OCI-LY1 (cell line): ENCODE results near the gene RIBC1.
A peak's percentile ranks its signal among the peaks of the same experiment; 100 is the strongest.

ENCODE experiments used
- H2AFZ ChIP-seq: fragments of 200-600 bp; sonication (generic), shearing (Covaris generic); 2 replicates; pipeline ENCODE4 v1.6.0; 2014; ENCODE audit warnings: antibody characterized with exemption, mild to moderate bottlenecking, low read length
- H3F3A ChIP-seq: fragments of 200-600 bp; sonication (generic), shearing (Covaris generic); 2 replicates; pipeline ENCODE4 v1.6.0; 2014; ENCODE audit warnings: mild to moderate bottlenecking, antibody characterized with exemption, low read length, moderate library complexity; ENCODE audit not compliant: insufficient read depth
- H3K27ac ChIP-seq: fragments of 200-600 bp; sonication (generic); 2 replicates; pipeline ENCODE4 v1.5.1; 2014; ENCODE audit warnings: low read length, mixed run types, mild to moderate bottlenecking, low read depth; ENCODE audit not compliant: poor library complexity, severe bottlenecking
- H3K27me3 ChIP-seq: fragments of 200-600 bp; sonication (generic); 2 replicates; pipeline ENCODE4 v1.6.0; 2014; ENCODE audit warnings: antibody characterized with exemption, mild to moderate bottlenecking, low read length, moderate library complexity; ENCODE audit not compliant: insufficient read depth
- H3K36me3 ChIP-seq: fragments of 200-600 bp; sonication (generic); 2 replicates; pipeline ENCODE4 v1.6.1; 2014; ENCODE audit warnings: mild to moderate bottlenecking, antibody characterized with exemption, low read length, moderate library complexity, mixed read lengths; ENCODE audit not compliant: insufficient read depth
- H3K4me1 ChIP-seq: fragments of 200-600 bp; sonication (generic); 2 replicates; pipeline ENCODE4 v1.5.1; 2014; ENCODE audit warnings: mild to moderate bottlenecking, low read length, moderate library complexity; ENCODE audit not compliant: insufficient read depth, severe bottlenecking
- H3K4me2 ChIP-seq: fragments of 200-600 bp; sonication (generic), shearing (Covaris generic); 2 replicates; pipeline ENCODE4 v1.6.1; 2014; ENCODE audit warnings: low read length
- H3K4me3 ChIP-seq: fragments of 200-600 bp; sonication (generic); 2 replicates; pipeline ENCODE4 v1.5.1; 2014; ENCODE audit warnings: low read length, low read depth, mild to moderate bottlenecking, mixed read lengths; ENCODE audit not compliant: poor library complexity, severe bottlenecking
- H3K79me2 ChIP-seq: fragments of 200-600 bp; shearing (Covaris generic); 2 replicates; pipeline ENCODE4 v1.6.1; 2016; ENCODE audit warnings: mixed run types, low read length, mixed read lengths; ENCODE audit not compliant: insufficient read depth
- H3K9ac ChIP-seq: fragments of 200-600 bp; sonication (generic), shearing (Covaris generic); 2 replicates; pipeline ENCODE4 v1.6.1; 2014; ENCODE audit warnings: mild to moderate bottlenecking, low read length, mixed read lengths
- H3K9me2 ChIP-seq: fragments of 200-600 bp; sonication (generic), shearing (Covaris generic); 2 replicates; pipeline ENCODE4 v1.6.1; 2014; ENCODE audit warnings: low read depth, mild to moderate bottlenecking, low read length, mixed read lengths
- H3K9me3 ChIP-seq: fragments of 200-600 bp; shearing (Covaris generic); 2 replicates; pipeline ENCODE4 v1.6.1; 2014; ENCODE audit warnings: low read length, mixed read lengths
- H4K20me1 ChIP-seq: fragments of 200-600 bp; sonication (generic), shearing (Covaris generic); 2 replicates; pipeline ENCODE4 v1.6.0; 2016; ENCODE audit warnings: mild to moderate bottlenecking, low read length; ENCODE audit not compliant: insufficient read depth
- EZH2 ChIP-seq: fragments of 200-600 bp; sonication (generic), shearing (Covaris generic); IDR thresholded peaks from 2 replicates; pipeline ENCODE4 v1.8.0; 2017; ENCODE audit warnings: borderline replicate concordance, mixed run types, mild to moderate bottlenecking, antibody characterized with exemption, low read length, moderate library complexity, mixed read lengths
- TF ChIP-seq, protein P1 (sequence below): fragments of 200-600 bp; sonication (generic), shearing (Covaris generic); IDR thresholded peaks from 2 replicates; pipeline ENCODE4 v1.5.1; 2017; ENCODE audit warnings: mild to moderate bottlenecking, antibody characterized with exemption, low read length, moderate library complexity, mixed read lengths

RIBC1 gene

DNA sequence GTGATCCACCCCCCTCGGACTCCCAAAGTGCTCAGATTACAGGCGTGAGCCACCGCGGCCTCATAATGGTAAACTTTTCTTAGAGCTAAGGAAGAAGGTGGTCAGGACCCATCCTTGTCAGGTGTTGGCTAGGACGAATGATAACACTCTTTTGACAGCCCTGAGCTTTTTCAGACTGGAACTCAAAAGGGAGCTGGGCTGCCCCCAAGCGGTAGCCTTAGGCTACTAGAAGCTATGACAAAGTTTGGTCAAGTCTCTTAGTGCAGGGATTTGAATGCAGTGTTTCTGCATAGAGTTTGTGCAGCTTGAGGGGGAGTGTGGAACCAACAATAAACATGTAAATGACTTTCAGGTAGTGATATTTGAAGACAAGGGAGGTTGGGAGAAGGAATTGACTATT lies 23.3 kb downstream of the RIBC1 start:
- H3K27ac ChIP-seq, result no peak overlapping the region
- H3K36me3 ChIP-seq, result no peaks in the 10 kb centered on the region
- H3K9me2 ChIP-seq, result no peaks in the 10 kb centered on the region
- H3K4me3 ChIP-seq, result no peak overlapping the region
- H3K27me3 ChIP-seq, result no peaks in the 10 kb centered on the region
- no peaks in the 10 kb centered on the region for H3K9me3 ChIP-seq
- H3K4me1 ChIP-seq, result peaks cover 11% of the 10 kb centered on the region
- H4K20me1 ChIP-seq, result no peaks in the 10 kb centered on the region
- TF ChIP-seq EZH2, result no peak
- TF ChIP-seq, protein P1, sequence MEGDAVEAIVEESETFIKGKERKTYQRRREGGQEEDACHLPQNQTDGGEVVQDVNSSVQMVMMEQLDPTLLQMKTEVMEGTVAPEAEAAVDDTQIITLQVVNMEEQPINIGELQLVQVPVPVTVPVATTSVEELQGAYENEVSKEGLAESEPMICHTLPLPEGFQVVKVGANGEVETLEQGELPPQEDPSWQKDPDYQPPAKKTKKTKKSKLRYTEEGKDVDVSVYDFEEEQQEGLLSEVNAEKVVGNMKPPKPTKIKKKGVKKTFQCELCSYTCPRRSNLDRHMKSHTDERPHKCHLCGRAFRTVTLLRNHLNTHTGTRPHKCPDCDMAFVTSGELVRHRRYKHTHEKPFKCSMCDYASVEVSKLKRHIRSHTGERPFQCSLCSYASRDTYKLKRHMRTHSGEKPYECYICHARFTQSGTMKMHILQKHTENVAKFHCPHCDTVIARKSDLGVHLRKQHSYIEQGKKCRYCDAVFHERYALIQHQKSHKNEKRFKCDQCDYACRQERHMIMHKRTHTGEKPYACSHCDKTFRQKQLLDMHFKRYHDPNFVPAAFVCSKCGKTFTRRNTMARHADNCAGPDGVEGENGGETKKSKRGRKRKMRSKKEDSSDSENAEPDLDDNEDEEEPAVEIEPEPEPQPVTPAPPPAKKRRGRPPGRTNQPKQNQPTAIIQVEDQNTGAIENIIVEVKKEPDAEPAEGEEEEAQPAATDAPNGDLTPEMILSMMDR, result peak; percentile 59; the same call in 1 of the 2 replicates
- H3F3A ChIP-seq, result no peaks in the 10 kb centered on the region
- no peaks in the 10 kb centered on the region for H3K79me2 ChIP-seq
- H3K4me2 ChIP-seq, result no peak overlapping the region
- H2AFZ ChIP-seq, result no peak overlapping the region
- no peak overlapping the region for H3K9ac ChIP-seq

DNA sequence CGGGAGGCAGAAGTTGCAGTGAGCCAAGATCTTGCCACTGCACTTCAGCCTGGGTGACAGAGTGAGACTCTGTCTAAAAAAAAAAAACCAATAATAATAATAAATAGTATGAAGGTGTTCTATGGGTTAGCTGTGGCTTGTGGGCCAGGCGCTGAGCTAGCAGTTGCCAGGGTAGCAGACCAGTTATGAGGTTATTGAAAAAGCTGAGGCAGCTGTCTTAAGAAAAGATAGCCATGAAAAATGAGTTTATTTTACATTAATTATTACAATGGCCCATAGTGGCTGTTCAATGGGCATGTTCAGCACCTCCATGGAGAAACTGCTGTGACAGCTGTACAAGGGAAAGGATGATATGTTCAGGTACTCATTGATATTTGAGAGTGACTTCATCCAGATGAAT lies 24.8 kb downstream of the RIBC1 start:
- Histone ChIP-seq H3F3A (no peaks in the 10 kb centered on the region), H3K9me2 (no peaks in the 10 kb centered on the region), H3K27me3 (no peaks in the 10 kb centered on the region), H3K4me2 (no peak overlapping the region), H3K36me3 (no peaks in the 10 kb centered on the region), H4K20me1 (no peaks in the 10 kb centered on the region), H3K9ac (no peak overlapping the region), H3K4me3 (no peak overlapping the region), H3K9me3 (no peaks in the 10 kb centered on the region), H3K27ac (no peak overlapping the region), H3K4me1 (peaks cover under 1% of the 10 kb centered on the region), H2AFZ (no peak overlapping the region), H3K79me2 (no peaks in the 10 kb centered on the region)
- TF ChIP-seq, protein P1, result no peak
- no peak for TF ChIP-seq EZH2

DNA sequence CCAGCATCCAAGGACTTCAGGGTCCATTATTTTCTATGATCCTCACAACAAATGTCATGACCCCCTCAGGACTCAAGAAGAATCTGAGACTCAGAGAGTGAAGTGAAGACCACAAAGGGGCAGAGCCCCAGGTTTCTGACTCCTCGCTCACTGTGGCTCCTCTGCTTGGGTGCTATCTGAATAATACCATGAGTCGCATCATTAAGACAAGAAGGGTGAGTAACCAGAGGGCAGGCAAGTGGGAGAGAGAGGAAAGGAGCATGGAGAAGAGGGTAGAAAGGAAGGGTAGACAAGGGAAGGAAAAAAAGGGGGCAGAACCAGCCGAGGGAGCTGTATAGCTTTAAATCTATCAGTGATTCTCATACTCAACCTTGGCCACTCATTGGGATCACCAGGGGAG lies 27.0 kb downstream of the RIBC1 start:
- Histone ChIP-seq H3K4me1 (no peaks in the 10 kb centered on the region), H3K9me3 (no peaks in the 10 kb centered on the region), H3K4me3 (no peak overlapping the region), H3K27me3 (no peaks in the 10 kb centered on the region), H3K79me2 (no peaks in the 10 kb centered on the region), H3K4me2 (no peak overlapping the region), H4K20me1 (no peaks in the 10 kb centered on the region), H3K9ac (no peak overlapping the region), H3K9me2 (no peaks in the 10 kb centered on the region), H2AFZ (no peak overlapping the region), H3F3A (no peaks in the 10 kb centered on the region), H3K36me3 (no peaks in the 10 kb centered on the region), H3K27ac (no peak overlapping the region)
- TF ChIP-seq, protein P1, result no peak
- no peak for TF ChIP-seq EZH2
